ENCODE results near the gene DGLUCY.

DGLUCY gene

DNA sequence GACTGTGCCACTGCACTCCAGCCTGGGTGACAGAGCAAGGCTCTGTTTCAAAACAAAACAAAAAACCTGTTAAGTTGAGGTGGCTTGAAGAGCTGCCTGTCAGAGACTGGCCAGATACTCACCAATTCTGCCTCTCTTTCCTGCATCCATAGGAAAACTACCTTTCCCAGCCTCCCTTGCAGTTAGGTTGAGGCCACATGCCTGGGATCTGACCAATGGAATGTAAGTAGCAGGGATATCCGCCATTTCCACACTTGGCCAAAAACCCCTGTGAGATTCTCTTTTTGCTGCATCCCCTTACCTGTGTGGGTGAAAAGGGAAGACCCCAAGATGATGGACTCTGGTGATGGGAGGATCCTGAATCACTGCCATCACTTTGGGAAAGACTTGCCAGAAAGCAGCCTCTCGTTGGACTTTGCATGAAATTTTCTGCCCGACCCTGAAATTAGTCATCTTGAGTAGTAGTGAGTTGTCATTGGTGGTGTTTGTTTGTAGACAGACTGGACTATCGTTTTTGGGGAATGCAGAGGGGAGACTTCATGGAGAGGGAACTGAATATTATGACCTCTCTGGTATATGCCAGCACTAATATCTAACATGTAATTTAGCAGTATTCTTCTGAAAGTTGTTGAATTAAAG lies 116.6 kb downstream of the DGLUCY start:
- H3K23ac ChIP-seq (ENCODE audit: low read length in 2 of 2) = no peak overlapping the region
- H3K4me1 ChIP-seq (ENCODE audit: control insufficient read depth, insufficient read depth, low read depth, low read length) = peaks cover 20% of the 10 kb centered on the region
- no peak overlapping the region for H2BK15ac ChIP-seq (ENCODE audit: low read depth, poor library complexity, severe bottlenecking)
- 74% methylated on average over 3 of the region's 4 CpGs for WGBS
- DNase-seq = no peak
- H3K9ac ChIP-seq (ENCODE audit: low read length) = no peak overlapping the region
- no peak overlapping the region for H3K18ac ChIP-seq (ENCODE audit: low read depth in 1 of 2, low read length in 2 of 2)
- H4K8ac ChIP-seq (ENCODE audit: low read length) = peak overlapping the region; percentile 12
- no peak overlapping the region for H3K27ac ChIP-seq (ENCODE audit: low read length, poor library complexity, severe bottlenecking)
- no peak overlapping the region for H3K14ac ChIP-seq (ENCODE audit: low read length in 2 of 2)
- no peak overlapping the region for H2BK5ac ChIP-seq (ENCODE audit: low read depth, low read length, poor library complexity, severe bottlenecking)
- no peaks in the 10 kb centered on the region for H3K27me3 ChIP-seq (ENCODE audit: control insufficient read depth in 1 of 2, insufficient read depth in 1 of 2, low read length in 2 of 2)
- H3K4me3 ChIP-seq (ENCODE audit: insufficient read depth in 1 of 2, low read depth in 1 of 2, low read length in 2 of 2) = no peak overlapping the region
- H3K79me1 ChIP-seq (replicated peaks; ENCODE audit: low read length, poor library complexity, severe bottlenecking) = no peaks in the 10 kb centered on the region
- H2BK12ac ChIP-seq (ENCODE audit: low read length in 2 of 2) = no peak overlapping the region
- H3K36me3 ChIP-seq (ENCODE audit: control insufficient read depth in 1 of 2, insufficient read depth in 2 of 2, low read depth in 1 of 2, low read length in 2 of 2) = peaks cover 24 to 56% of the 10 kb centered on the region in 2 experiments
- no peak overlapping the region for H4K91ac ChIP-seq (ENCODE audit: low read length)
- H3K4ac ChIP-seq (ENCODE audit: low read depth in 1 of 2, low read length in 2 of 2) = peak overlapping the region in 1 of 2 experiments; percentile 11
- H2AK5ac ChIP-seq (ENCODE audit: low read length, severe bottlenecking) = peak overlapping the region; percentile 7
- no peak overlapping the region for H3K4me2 ChIP-seq (ENCODE audit: low read length, poor library complexity, severe bottlenecking)
- H3K9me3 ChIP-seq (ENCODE audit: control insufficient read depth, low read length) = peaks cover 6% of the 10 kb centered on the region
- H2AFZ ChIP-seq (ENCODE audit: low read depth, low read length) = no peak overlapping the region
- H2BK120ac ChIP-seq (ENCODE audit: low read depth, low read length) = no peak overlapping the region

DNA sequence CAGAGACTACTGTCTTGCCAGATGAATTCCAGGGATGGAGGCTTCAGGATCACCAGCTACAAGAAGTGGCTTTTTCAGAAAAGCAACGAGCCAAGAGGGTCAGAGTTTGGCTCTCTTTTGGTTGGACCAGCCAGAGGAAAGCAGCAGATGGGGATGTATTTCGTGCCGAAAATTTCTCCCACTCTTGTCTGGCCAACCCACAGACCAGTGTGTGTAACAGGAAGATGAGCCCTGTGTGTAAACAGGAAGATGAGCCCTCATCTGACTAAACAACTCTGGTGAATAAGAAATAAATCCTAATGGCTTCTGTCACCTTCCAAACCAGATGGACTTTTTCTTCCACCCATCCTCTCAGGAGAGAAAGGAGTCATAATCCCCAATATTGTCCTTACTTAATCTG lies 117.6 kb downstream of the DGLUCY start:
- WGBS = 45% methylated on average over 1 of the region's 3 CpGs
- H3K4ac ChIP-seq (ENCODE audit: low read depth in 1 of 2, low read length in 2 of 2) = no peak overlapping the region
- no peaks in the 10 kb centered on the region for H3K27me3 ChIP-seq (ENCODE audit: control insufficient read depth in 1 of 2, insufficient read depth in 1 of 2, low read length in 2 of 2)
- H3K79me1 ChIP-seq (replicated peaks; ENCODE audit: low read length, poor library complexity, severe bottlenecking) = no peaks in the 10 kb centered on the region
- peaks cover 6% of the 10 kb centered on the region for H3K9me3 ChIP-seq (ENCODE audit: control insufficient read depth, low read length)
- no peak overlapping the region for H2BK15ac ChIP-seq (ENCODE audit: low read depth, poor library complexity, severe bottlenecking)
- peaks cover 20% of the 10 kb centered on the region for H3K4me1 ChIP-seq (ENCODE audit: control insufficient read depth, insufficient read depth, low read depth, low read length)
- no peak overlapping the region for H3K4me3 ChIP-seq (ENCODE audit: insufficient read depth in 1 of 2, low read depth in 1 of 2, low read length in 2 of 2)
- no peak overlapping the region for H3K23ac ChIP-seq (ENCODE audit: low read length in 2 of 2)
- no peak overlapping the region for H2AFZ ChIP-seq (ENCODE audit: low read depth, low read length)
- no peak overlapping the region for H3K27ac ChIP-seq (ENCODE audit: low read length, poor library complexity, severe bottlenecking)
- H3K14ac ChIP-seq (ENCODE audit: low read length in 2 of 2) = no peak overlapping the region
- H3K18ac ChIP-seq (ENCODE audit: low read depth in 1 of 2, low read length in 2 of 2) = no peak overlapping the region
- H2BK12ac ChIP-seq (ENCODE audit: low read length in 2 of 2) = no peak overlapping the region
- H4K8ac ChIP-seq (ENCODE audit: low read length) = no peak overlapping the region
- no peak overlapping the region for H3K4me2 ChIP-seq (ENCODE audit: low read length, poor library complexity, severe bottlenecking)
- no peak overlapping the region for H2AK5ac ChIP-seq (ENCODE audit: low read length, severe bottlenecking)
- H2BK5ac ChIP-seq (ENCODE audit: low read depth, low read length, poor library complexity, severe bottlenecking) = no peak overlapping the region
- peak; percentile 62 for DNase-seq
- H2BK120ac ChIP-seq (ENCODE audit: low read depth, low read length) = no peak overlapping the region
- H3K36me3 ChIP-seq (ENCODE audit: control insufficient read depth in 1 of 2, insufficient read depth in 2 of 2, low read depth in 1 of 2, low read length in 2 of 2) = peaks cover 24 to 63% of the 10 kb centered on the region in 2 experiments
- H4K91ac ChIP-seq (ENCODE audit: low read length) = no peak overlapping the region
- H3K9ac ChIP-seq (ENCODE audit: low read length) = no peak overlapping the region

DNA sequence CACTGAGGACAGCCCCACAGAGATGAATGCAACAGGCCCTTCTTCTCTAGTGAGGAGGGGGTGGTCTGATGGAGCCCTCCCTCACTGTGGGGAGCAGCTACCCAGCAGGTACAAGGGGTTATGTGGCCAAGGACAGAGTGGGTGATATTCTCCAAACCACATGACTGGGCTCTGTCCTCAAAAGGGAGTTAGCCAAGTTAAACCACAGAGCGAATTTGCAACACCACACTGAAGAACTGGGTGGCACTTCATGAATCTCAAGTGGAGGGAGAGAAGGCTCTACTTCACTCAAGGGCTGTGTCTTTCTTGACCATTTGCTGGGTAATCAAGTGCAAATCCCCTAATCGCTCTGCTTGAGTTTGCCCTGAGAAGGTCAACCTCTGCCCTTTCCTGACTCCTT lies 118.2 kb downstream of the DGLUCY start:
- Histone ChIP-seq H2BK15ac (ENCODE audit: low read depth, poor library complexity, severe bottlenecking) (no peak overlapping the region), H3K9me3 (ENCODE audit: control insufficient read depth, low read length) (peaks cover 6% of the 10 kb centered on the region), H3K27me3 (ENCODE audit: control insufficient read depth in 1 of 2, insufficient read depth in 1 of 2, low read length in 2 of 2) (no peaks in the 10 kb centered on the region), H3K9ac (ENCODE audit: low read length) (no peak overlapping the region), H3K4me2 (ENCODE audit: low read length, poor library complexity, severe bottlenecking) (no peak overlapping the region), H3K23ac (ENCODE audit: low read length in 2 of 2) (no peak overlapping the region), H3K4me1 (ENCODE audit: control insufficient read depth, insufficient read depth, low read depth, low read length) (peaks cover 21% of the 10 kb centered on the region), H3K4me3 (ENCODE audit: insufficient read depth in 1 of 2, low read depth in 1 of 2, low read length in 2 of 2) (no peak overlapping the region), H3K79me1 (replicated peaks; ENCODE audit: low read length, poor library complexity, severe bottlenecking) (no peaks in the 10 kb centered on the region), H3K27ac (ENCODE audit: low read length, poor library complexity, severe bottlenecking) (no peak overlapping the region), H2BK12ac (ENCODE audit: low read length in 2 of 2) (peak overlapping the region in 1 of 2 experiments; percentile 24), H3K18ac (ENCODE audit: low read depth in 1 of 2, low read length in 2 of 2) (no peak overlapping the region), H2AK5ac (ENCODE audit: low read length, severe bottlenecking) (no peak overlapping the region), H3K14ac (ENCODE audit: low read length in 2 of 2) (no peak overlapping the region), H3K36me3 (ENCODE audit: control insufficient read depth in 1 of 2, insufficient read depth in 2 of 2, low read depth in 1 of 2, low read length in 2 of 2) (peaks cover 24 to 61% of the 10 kb centered on the region in 2 experiments), H4K8ac (ENCODE audit: low read length) (peak overlapping the region; percentile 12), H2BK5ac (ENCODE audit: low read depth, low read length, poor library complexity, severe bottlenecking) (no peak overlapping the region), H3K4ac (ENCODE audit: low read depth in 1 of 2, low read length in 2 of 2) (no peak overlapping the region), H4K91ac (ENCODE audit: low read length) (no peak overlapping the region), H2BK120ac (ENCODE audit: low read depth, low read length) (no peak overlapping the region), H2AFZ (ENCODE audit: low read depth, low read length) (no peak overlapping the region)
- 90% methylated on average over 2 of the region's 2 CpGs for WGBS
- DNase-seq = no peak

DNA sequence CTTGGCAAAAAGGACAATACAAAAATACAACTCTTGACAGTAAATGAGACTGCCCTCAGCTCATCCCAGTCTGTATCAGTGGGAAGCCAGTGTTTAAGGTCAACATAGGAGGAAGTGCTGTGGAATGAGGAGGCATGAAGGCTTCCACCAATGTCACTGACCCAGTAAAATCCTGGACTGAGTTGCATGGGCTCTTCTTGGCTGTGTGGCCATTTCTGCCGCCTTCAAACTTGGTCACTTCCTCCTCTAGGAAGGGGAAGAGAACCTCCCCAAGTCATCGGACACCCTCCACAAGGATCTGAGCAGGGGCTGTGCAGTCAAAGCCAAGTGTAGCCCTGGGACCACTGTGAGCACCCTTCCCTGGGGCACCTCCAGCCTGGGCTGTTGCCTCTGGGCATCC lies 118.7 kb downstream of the DGLUCY start:
- Histone ChIP-seq H4K8ac (ENCODE audit: low read length) (no peak overlapping the region), H3K4ac (ENCODE audit: low read depth in 1 of 2, low read length in 2 of 2) (no peak overlapping the region)

More for the DNA sequence above, 118.7 kb downstream of the DGLUCY start:
- H2BK15ac ChIP-seq (ENCODE audit: low read depth, poor library complexity, severe bottlenecking) = no peak overlapping the region
- H3K14ac ChIP-seq (ENCODE audit: low read length in 2 of 2) = no peak overlapping the region
- H3K23ac ChIP-seq (ENCODE audit: low read length in 2 of 2) = no peak overlapping the region
- H3K4me1 ChIP-seq (ENCODE audit: control insufficient read depth, insufficient read depth, low read depth, low read length) = peaks cover 24% of the 10 kb centered on the region
- no peak overlapping the region for H3K9ac ChIP-seq (ENCODE audit: low read length)
- H2BK5ac ChIP-seq (ENCODE audit: low read depth, low read length, poor library complexity, severe bottlenecking) = no peak overlapping the region
- peak overlapping the region in 1 of 2 experiments; percentile 25 for H3K18ac ChIP-seq (ENCODE audit: low read depth in 1 of 2, low read length in 2 of 2)
- no peak overlapping the region for H2BK12ac ChIP-seq (ENCODE audit: low read length in 2 of 2)
- peaks cover 6% of the 10 kb centered on the region for H3K9me3 ChIP-seq (ENCODE audit: control insufficient read depth, low read length)
- no peak for DNase-seq
- H4K91ac ChIP-seq (ENCODE audit: low read length) = peak overlapping the region; percentile 64
- H3K4me2 ChIP-seq (ENCODE audit: low read length, poor library complexity, severe bottlenecking) = no peak overlapping the region
- no peak overlapping the region for H2BK120ac ChIP-seq (ENCODE audit: low read depth, low read length)
- H3K4me3 ChIP-seq (ENCODE audit: insufficient read depth in 1 of 2, low read depth in 1 of 2, low read length in 2 of 2) = no peak overlapping the region
- WGBS = 100% methylated on average over 2 of the region's 2 CpGs
- H2AFZ ChIP-seq (ENCODE audit: low read depth, low read length) = no peak overlapping the region
- no peaks in the 10 kb centered on the region for H3K27me3 ChIP-seq (ENCODE audit: control insufficient read depth in 1 of 2, insufficient read depth in 1 of 2, low read length in 2 of 2)
- no peak overlapping the region for H3K27ac ChIP-seq (ENCODE audit: low read length, poor library complexity, severe bottlenecking)
- H3K36me3 ChIP-seq (ENCODE audit: control insufficient read depth in 1 of 2, insufficient read depth in 2 of 2, low read depth in 1 of 2, low read length in 2 of 2) = peaks cover 24 to 57% of the 10 kb centered on the region in 2 experiments
- H2AK5ac ChIP-seq (ENCODE audit: low read length, severe bottlenecking) = no peak overlapping the region
- no peaks in the 10 kb centered on the region for H3K79me1 ChIP-seq (replicated peaks; ENCODE audit: low read length, poor library complexity, severe bottlenecking)

All from mesenchymal stem cell (in vitro differentiated cells and primary cell).